HEK293 (cell line): ENCODE results near the gene CYP51A1.

Experiments
- KLF8 ChIP-seq: fragments of 450-650 bp; formaldehyde crosslinking; IDR thresholded peaks from 2 replicates; pipeline ENCODE4 v1.5.1; 2016; ENCODE audit warnings: missing biosample characterization, missing genetic modification characterization
- SCRT1 ChIP-seq: fragments of 450-650 bp; formaldehyde crosslinking; IDR thresholded peaks from 2 replicates; pipeline ENCODE4 v1.5.1; 2016; ENCODE audit warnings: missing biosample characterization, missing genetic modification characterization, borderline replicate concordance
- SCRT2 ChIP-seq: fragments of 450-650 bp; formaldehyde crosslinking; IDR thresholded peaks from 2 replicates; pipeline ENCODE4 v1.5.1; 2016; ENCODE audit warnings: missing biosample characterization, missing genetic modification characterization
- SP7 ChIP-seq: fragments of 450-650 bp; formaldehyde crosslinking; IDR thresholded peaks from 2 replicates; pipeline ENCODE4 v1.5.1; 2016; ENCODE audit warnings: missing biosample characterization, missing genetic modification characterization
- WT1 ChIP-seq: fragments of 450-650 bp; formaldehyde crosslinking; IDR thresholded peaks from 2 replicates; pipeline ENCODE4 v1.5.1; 2016; ENCODE audit warnings: missing biosample characterization, missing genetic modification characterization
- ZFP3 ChIP-seq: fragments of 450-650 bp; formaldehyde crosslinking; IDR thresholded peaks from 2 replicates; pipeline ENCODE4 v1.5.1; 2016; ENCODE audit warnings: low read depth, missing biosample characterization, missing genetic modification characterization
- ZIC2 ChIP-seq: fragments of 450-650 bp; formaldehyde crosslinking; IDR thresholded peaks from 2 replicates; pipeline ENCODE4 v1.5.1; 2016; ENCODE audit warnings: missing biosample characterization, missing genetic modification characterization
- ZNF132 ChIP-seq: fragments of 450-650 bp; formaldehyde crosslinking; IDR thresholded peaks from 2 replicates; pipeline ENCODE4 v1.5.1; 2017; ENCODE audit warnings: missing biosample characterization, missing genetic modification characterization, borderline replicate concordance
- ZNF155 ChIP-seq: fragments of 450-650 bp; formaldehyde crosslinking; IDR thresholded peaks from 2 replicates; pipeline ENCODE4 v1.5.1; 2016; ENCODE audit warnings: missing biosample characterization, missing genetic modification characterization
- ZNF354C ChIP-seq: fragments of 450-650 bp; formaldehyde crosslinking; IDR thresholded peaks from 2 replicates; pipeline ENCODE4 v1.5.1; 2016; ENCODE audit warnings: missing biosample characterization, missing genetic modification characterization, low read depth, borderline replicate concordance
- ZNF501 ChIP-seq: fragments of 450-650 bp; formaldehyde crosslinking; IDR thresholded peaks from 2 replicates; pipeline ENCODE4 v1.5.1; 2016; ENCODE audit warnings: missing biosample characterization, missing genetic modification characterization
- ZNF521 ChIP-seq: fragments of 450-650 bp; formaldehyde crosslinking; IDR thresholded peaks from 2 replicates; pipeline ENCODE4 v1.5.1; 2017; ENCODE audit warnings: missing biosample characterization, mild to moderate bottlenecking, missing genetic modification characterization
- ZNF561 ChIP-seq: fragments of 450-650 bp; IDR thresholded peaks from 2 replicates; pipeline ENCODE4 v1.5.1; 2018; ENCODE audit warnings: missing biosample characterization, missing genetic modification characterization, borderline replicate concordance
- ZNF621 ChIP-seq: fragments of 450-650 bp; formaldehyde crosslinking; IDR thresholded peaks from 2 replicates; pipeline ENCODE4 v1.5.1; 2017; ENCODE audit warnings: missing biosample characterization, missing genetic modification characterization
- ZNF747 ChIP-seq: fragments of 450-650 bp; formaldehyde crosslinking; IDR thresholded peaks from 2 replicates; pipeline ENCODE4 v1.5.1; 2016; ENCODE audit warnings: missing biosample characterization, missing genetic modification characterization
- TF ChIP-seq, protein P1 (sequence below): fragments of 450-650 bp; formaldehyde crosslinking; IDR thresholded peaks from 2 replicates; pipeline ENCODE4 v1.5.1; 2017; ENCODE audit warnings: missing biosample characterization, missing genetic modification characterization
- TF ChIP-seq, protein P2 (sequence below): fragments of 450-650 bp; formaldehyde crosslinking; IDR thresholded peaks from 2 replicates; pipeline ENCODE4 v1.5.1; 2016; ENCODE audit warnings: missing biosample characterization, missing genetic modification characterization
- TF ChIP-seq, protein P3 (sequence below): fragments of 450-650 bp; formaldehyde crosslinking; IDR thresholded peaks from 2 replicates; pipeline ENCODE4 v1.5.1; 2016; ENCODE audit warnings: missing biosample characterization, missing genetic modification characterization
- TF ChIP-seq, protein P4 (sequence below): fragments of 450-650 bp; formaldehyde crosslinking; IDR thresholded peaks from 2 replicates; pipeline ENCODE4 v1.5.1; 2016; ENCODE audit warnings: missing biosample characterization, missing genetic modification characterization
- TF ChIP-seq, protein P5 (sequence below): fragments of 450-650 bp; formaldehyde crosslinking; IDR thresholded peaks from 2 replicates; pipeline ENCODE4 v1.5.1; 2016; ENCODE audit warnings: missing biosample characterization, missing genetic modification characterization
- TF ChIP-seq, protein P6 (sequence below): fragments of 450-650 bp; formaldehyde crosslinking; conservative IDR thresholded peaks from 2 replicates; pipeline ENCODE4 v1.5.1; 2016; ENCODE audit warnings: low read depth, missing biosample characterization, missing genetic modification characterization
- TF ChIP-seq, protein P7 (sequence below): fragments of 450-650 bp; formaldehyde crosslinking; IDR thresholded peaks from 2 replicates; pipeline ENCODE4 v1.5.1; 2016; ENCODE audit warnings: missing biosample characterization, missing genetic modification characterization
- TF ChIP-seq, protein P8 (sequence below): fragments of 450-650 bp; formaldehyde crosslinking; optimal IDR thresholded peaks from 2 replicates; pipeline ENCODE3; 2016; ENCODE audit warnings: missing biosample characterization, mild to moderate bottlenecking, missing genetic modification characterization

CYP51A1 gene

DNA sequence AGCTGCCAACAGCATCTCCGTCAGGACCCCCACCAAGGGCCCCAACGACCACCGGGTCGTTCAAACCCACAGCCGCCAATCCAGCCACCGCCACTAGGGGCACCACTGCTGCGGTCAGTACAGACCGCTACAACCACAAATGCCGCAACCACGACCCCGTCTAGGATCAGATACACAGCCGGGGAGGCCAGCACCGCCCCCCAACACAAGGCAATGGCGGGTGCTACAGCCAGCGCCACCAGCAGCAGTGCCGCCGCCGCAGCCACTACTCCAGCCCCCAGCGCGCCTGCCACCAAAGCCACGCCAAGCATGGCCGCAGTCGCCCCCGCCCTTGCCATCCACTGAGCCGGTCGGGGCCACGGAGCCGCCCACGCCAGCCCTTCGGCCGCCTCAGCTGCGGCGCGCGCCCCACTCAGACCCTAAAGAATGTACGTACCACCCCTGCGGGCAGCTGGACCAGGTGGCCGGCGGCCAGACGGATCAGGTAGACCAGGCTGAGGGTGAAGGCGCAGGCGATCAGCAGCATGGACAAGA is 473 bp downstream of the CYP51A1 start (continued):
- TF ChIP-seq, protein P1, sequence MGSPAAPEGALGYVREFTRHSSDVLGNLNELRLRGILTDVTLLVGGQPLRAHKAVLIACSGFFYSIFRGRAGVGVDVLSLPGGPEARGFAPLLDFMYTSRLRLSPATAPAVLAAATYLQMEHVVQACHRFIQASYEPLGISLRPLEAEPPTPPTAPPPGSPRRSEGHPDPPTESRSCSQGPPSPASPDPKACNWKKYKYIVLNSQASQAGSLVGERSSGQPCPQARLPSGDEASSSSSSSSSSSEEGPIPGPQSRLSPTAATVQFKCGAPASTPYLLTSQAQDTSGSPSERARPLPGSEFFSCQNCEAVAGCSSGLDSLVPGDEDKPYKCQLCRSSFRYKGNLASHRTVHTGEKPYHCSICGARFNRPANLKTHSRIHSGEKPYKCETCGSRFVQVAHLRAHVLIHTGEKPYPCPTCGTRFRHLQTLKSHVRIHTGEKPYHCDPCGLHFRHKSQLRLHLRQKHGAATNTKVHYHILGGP (tag by site-specific recombination): no peak
- no peak for TF ChIP-seq ZNF354C
- TF ChIP-seq ZNF501 (tag by site-specific recombination): peak; percentile 18; the same call in 1 of the 2 replicates
- no peak for TF ChIP-seq ZNF132
- no peak for TF ChIP-seq SCRT2 (tag by site-specific recombination)
- TF ChIP-seq, protein P2, sequence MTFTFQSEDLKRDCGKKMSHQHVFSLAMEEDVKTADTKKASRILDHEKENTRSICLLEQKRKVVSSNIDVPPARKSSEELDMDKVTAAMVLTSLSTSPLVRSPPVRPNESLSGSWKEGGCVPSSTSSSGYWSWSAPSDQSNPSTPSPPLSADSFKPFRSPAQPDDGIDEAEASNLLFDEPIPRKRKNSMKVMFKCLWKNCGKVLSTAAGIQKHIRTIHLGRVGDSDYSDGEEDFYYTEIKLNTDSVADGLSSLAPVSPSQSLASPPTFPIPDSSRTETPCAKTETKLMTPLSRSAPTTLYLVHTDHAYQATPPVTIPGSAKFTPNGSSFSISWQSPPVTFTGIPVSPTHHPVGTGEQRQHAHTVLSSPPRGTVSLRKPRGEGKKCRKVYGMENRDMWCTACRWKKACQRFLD (tag by site-specific recombination): no peak
- TF ChIP-seq ZNF521: no peak
- TF ChIP-seq ZNF155 (tag by site-specific recombination): no peak
- peak; percentile 50 for TF ChIP-seq SP7 (tag by site-specific recombination)
- no peak for TF ChIP-seq ZFP3
- TF ChIP-seq, protein P3, sequence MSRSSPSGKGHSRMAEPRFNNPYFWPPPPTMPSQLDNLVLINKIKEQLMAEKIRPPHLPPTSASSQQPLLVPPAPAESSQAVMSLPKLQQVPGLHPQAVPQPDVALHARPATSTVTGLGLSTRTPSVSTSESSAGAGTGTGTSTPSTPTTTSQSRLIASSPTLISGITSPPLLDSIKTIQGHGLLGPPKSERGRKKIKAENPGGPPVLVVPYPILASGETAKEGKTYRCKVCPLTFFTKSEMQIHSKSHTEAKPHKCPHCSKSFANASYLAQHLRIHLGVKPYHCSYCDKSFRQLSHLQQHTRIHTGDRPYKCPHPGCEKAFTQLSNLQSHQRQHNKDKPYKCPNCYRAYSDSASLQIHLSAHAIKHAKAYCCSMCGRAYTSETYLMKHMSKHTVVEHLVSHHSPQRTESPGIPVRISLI: no peak
- TF ChIP-seq, protein P4, sequence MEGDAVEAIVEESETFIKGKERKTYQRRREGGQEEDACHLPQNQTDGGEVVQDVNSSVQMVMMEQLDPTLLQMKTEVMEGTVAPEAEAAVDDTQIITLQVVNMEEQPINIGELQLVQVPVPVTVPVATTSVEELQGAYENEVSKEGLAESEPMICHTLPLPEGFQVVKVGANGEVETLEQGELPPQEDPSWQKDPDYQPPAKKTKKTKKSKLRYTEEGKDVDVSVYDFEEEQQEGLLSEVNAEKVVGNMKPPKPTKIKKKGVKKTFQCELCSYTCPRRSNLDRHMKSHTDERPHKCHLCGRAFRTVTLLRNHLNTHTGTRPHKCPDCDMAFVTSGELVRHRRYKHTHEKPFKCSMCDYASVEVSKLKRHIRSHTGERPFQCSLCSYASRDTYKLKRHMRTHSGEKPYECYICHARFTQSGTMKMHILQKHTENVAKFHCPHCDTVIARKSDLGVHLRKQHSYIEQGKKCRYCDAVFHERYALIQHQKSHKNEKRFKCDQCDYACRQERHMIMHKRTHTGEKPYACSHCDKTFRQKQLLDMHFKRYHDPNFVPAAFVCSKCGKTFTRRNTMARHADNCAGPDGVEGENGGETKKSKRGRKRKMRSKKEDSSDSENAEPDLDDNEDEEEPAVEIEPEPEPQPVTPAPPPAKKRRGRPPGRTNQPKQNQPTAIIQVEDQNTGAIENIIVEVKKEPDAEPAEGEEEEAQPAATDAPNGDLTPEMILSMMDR (tag by site-specific recombination): peak; percentile 95
- no peak for TF ChIP-seq ZNF621 (tag by site-specific recombination)
- TF ChIP-seq, protein P5, sequence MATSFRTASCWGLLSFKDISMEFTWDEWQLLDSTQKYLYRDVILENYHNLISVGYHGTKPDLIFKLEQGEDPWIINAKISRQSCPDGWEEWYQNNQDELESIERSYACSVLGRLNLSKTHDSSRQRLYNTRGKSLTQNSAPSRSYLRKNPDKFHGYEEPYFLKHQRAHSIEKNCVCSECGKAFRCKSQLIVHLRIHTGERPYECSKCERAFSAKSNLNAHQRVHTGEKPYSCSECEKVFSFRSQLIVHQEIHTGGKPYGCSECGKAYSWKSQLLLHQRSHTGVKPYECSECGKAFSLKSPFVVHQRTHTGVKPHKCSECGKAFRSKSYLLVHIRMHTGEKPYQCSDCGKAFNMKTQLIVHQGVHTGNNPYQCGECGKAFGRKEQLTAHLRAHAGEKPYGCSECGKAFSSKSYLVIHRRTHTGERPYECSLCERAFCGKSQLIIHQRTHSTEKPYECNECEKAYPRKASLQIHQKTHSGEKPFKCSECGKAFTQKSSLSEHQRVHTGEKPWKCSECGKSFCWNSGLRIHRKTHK (tag by site-specific recombination): no peak
- TF ChIP-seq, protein P6, sequence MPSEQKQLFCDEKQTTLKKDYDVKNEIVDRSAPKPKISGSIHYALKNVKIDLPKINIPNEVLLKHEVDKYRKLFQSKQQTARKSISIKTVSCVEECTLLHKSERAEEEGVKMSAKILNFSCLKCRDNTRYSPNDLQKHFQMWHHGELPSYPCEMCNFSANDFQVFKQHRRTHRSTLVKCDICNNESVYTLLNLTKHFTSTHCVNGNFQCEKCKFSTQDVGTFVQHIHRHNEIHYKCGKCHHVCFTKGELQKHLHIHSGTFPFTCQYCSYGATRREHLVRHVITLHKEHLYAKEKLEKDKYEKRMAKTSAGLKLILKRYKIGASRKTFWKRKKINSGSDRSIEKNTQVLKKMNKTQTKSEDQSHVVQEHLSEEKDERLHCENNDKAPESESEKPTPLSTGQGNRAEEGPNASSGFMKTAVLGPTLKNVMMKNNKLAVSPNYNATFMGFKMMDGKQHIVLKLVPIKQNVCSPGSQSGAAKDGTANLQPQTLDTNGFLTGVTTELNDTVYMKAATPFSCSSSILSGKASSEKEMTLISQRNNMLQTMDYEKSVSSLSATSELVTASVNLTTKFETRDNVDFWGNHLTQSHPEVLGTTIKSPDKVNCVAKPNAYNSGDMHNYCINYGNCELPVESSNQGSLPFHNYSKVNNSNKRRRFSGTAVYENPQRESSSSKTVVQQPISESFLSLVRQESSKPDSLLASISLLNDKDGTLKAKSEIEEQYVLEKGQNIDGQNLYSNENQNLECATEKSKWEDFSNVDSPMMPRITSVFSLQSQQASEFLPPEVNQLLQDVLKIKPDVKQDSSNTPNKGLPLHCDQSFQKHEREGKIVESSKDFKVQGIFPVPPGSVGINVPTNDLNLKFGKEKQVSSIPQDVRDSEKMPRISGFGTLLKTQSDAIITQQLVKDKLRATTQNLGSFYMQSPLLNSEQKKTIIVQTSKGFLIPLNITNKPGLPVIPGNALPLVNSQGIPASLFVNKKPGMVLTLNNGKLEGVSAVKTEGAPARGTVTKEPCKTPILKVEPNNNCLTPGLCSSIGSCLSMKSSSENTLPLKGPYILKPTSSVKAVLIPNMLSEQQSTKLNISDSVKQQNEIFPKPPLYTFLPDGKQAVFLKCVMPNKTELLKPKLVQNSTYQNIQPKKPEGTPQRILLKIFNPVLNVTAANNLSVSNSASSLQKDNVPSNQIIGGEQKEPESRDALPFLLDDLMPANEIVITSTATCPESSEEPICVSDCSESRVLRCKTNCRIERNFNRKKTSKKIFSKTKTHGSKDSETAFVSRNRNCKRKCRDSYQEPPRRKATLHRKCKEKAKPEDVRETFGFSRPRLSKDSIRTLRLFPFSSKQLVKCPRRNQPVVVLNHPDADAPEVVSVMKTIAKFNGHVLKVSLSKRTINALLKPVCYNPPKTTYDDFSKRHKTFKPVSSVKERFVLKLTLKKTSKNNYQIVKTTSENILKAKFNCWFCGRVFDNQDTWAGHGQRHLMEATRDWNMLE (tag by site-specific recombination): no peak
- peak; percentile 69; the same call in 1 of the 2 replicates for TF ChIP-seq KLF8 (tag by site-specific recombination)
- TF ChIP-seq ZIC2 (tag by site-specific recombination): 0 out of 2 replicates have a peak, but pooled peaks have one; percentile 26
- TF ChIP-seq, protein P7, sequence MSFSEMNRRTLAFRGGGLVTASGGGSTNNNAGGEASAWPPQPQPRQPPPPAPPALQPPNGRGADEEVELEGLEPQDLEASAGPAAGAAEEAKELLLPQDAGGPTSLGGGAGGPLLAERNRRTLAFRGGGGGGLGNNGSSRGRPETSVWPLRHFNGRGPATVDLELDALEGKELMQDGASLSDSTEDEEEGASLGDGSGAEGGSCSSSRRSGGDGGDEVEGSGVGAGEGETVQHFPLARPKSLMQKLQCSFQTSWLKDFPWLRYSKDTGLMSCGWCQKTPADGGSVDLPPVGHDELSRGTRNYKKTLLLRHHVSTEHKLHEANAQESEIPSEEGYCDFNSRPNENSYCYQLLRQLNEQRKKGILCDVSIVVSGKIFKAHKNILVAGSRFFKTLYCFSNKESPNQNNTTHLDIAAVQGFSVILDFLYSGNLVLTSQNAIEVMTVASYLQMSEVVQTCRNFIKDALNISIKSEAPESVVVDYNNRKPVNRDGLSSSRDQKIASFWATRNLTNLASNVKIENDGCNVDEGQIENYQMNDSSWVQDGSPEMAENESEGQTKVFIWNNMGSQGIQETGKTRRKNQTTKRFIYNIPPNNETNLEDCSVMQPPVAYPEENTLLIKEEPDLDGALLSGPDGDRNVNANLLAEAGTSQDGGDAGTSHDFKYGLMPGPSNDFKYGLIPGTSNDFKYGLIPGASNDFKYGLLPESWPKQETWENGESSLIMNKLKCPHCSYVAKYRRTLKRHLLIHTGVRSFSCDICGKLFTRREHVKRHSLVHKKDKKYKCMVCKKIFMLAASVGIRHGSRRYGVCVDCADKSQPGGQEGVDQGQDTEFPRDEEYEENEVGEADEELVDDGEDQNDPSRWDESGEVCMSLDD (tag by site-specific recombination): peak; percentile 4; the same call in 1 of the 2 replicates
- TF ChIP-seq, protein P8, sequence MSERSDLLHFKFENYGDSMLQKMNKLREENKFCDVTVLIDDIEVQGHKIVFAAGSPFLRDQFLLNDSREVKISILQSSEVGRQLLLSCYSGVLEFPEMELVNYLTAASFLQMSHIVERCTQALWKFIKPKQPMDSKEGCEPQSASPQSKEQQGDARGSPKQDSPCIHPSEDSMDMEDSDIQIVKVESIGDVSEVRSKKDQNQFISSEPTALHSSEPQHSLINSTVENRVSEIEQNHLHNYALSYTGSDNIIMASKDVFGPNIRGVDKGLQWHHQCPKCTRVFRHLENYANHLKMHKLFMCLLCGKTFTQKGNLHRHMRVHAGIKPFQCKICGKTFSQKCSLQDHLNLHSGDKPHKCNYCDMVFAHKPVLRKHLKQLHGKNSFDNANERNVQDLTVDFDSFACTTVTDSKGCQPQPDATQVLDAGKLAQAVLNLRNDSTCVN: no peak
- TF ChIP-seq ZNF747 (tag by site-specific recombination): no peak
- no peak for TF ChIP-seq SCRT1 (tag by site-specific recombination)
- no peak for TF ChIP-seq ZNF561 (tag by site-specific recombination)
- TF ChIP-seq WT1 (tag by site-specific recombination): 0 out of 2 replicates have a peak, but pooled peaks have one; percentile 14
